Adrenal gland (tissue), 12 donors: ENCODE measurements around the gene PRKCE. TPM values are rescaled to one million over a fixed set of nuclear protein-coding genes. Genes with fewer than 3 reads are reported as not detected.

Source experiments
- DNase-seq, 7 donors: peaks; one replicate each; pipeline ENCODE4 v3.0.0-alpha.2; 2019 to 2020
- H3K27ac ChIP-seq, 5 donors: fragments of 200-600 bp; sonication (generic) in 4 of 5; 1 replicate in 3 of 5; 2 replicates in 2 of 5; pipeline versions ENCODE4 v1.5.1 to v1.8.0; 2016 to 2020; ENCODE audit warnings: mild to moderate bottlenecking in 1 of 5
- H3K27me3 ChIP-seq: fragments of 200-600 bp; 2 replicates; pipeline ENCODE4 v1.8.0; 2021
- H3K36me3 ChIP-seq, 2 donors: fragments of 200-600 bp; replicated peaks in 1 of 2; 1 replicate in 1 of 2; 2 replicates in 1 of 2; pipeline versions ENCODE4 v1.5.1 to v1.8.0; 2018 to 2022
- H3K4me1 ChIP-seq, 2 donors: fragments of 200-600 bp; replicated peaks in 1 of 2; 1 replicate in 1 of 2; 2 replicates in 1 of 2; pipeline versions ENCODE4 v1.5.1 to v1.8.0; 2018 to 2021
- H3K4me3 ChIP-seq, 4 donors: fragments of 200-600 bp; sonication (generic) in 3 of 4; one replicate each; pipeline ENCODE4 v1.5.1; 2016 to 2018
- H3K9me3 ChIP-seq, 3 donors: fragments of 200-600 bp; sonication (generic) in 1 of 3; replicated peaks in 1 of 3; 1 replicate in 2 of 3; 2 replicates in 1 of 3; pipeline versions ENCODE4 v1.5.1 to v1.8.0; 2016 to 2021
- POLR2A ChIP-seq, 2 donors: fragments of 450-650 bp; IDR thresholded peaks; one replicate each; pipeline ENCODE4 v1.6.1; 2017; ENCODE audit warnings: antibody characterized with exemption in 2 of 2, mild to moderate bottlenecking in 2 of 2, moderate library complexity in 1 of 2
- WGBS, 4 donors: extraction: QIAGEN DNeasy Blood & Tissue Kit in 2 of 4; methylation state at CpG; one replicate each; pipeline versions ENCODE4 v1.1.5 to v1.1.7; 2013 to 2017; 5-methylcytosine and 5-hydroxymethylcytosine counted together
- intact Hi-C, 2 donors: fragments of 100-400 bp; cut with DNase I; formaldehyde crosslinking; loops; one replicate each; pipeline versions ENCODE4 v1.14.1 to v1.15.0; 2022 to 2023
- polyA plus RNA-seq, 3 donors: library from polyadenylated mRNA; stranded (reverse); fragments of 200-250 nt in 2 of 3; fragments of 350-450 nt in 1 of 3; fragmentation: Illumina TruSeq in 1 of 3; extraction: RNeasy Lipid Tissue Mini Kit (QIAGEN cat#74804) in 1 of 3; gene quantifications; one replicate each; pipeline ENCODE4 v1.2.3, GENCODE V29; 2013 to 2014
- total RNA-seq, 9 donors: library from RNA; depleted of rRNA in 4 of 9; stranded (reverse); fragments of >200 nt in 4 of 9; fragments of 120-200 nt in 1 of 9; fragmentation: NEBNext Ultra II Directional in 1 of 9; extraction: Animal tissue kit (Norgen Biotek cat#: 25700) in 1 of 9; gene quantifications; one replicate each; pipeline versions ENCODE4 v1.1.0 to v1.2.4, GENCODE V29; 2013 to 2023
- TF ChIP-seq, protein P1 (sequence below), 6 experiments: fragments of 450-650 bp in 4 of 6; fragments of 200-600 bp in 2 of 6; sonication (generic) in 1 of 6; IDR thresholded peaks; 1 replicate in 5 of 6; 2 replicates in 1 of 6; pipeline versions ENCODE4 v1.5.1 to v1.8.0; 2016 to 2021; ENCODE audit warnings: antibody characterized with exemption in 6 of 6, mild to moderate bottlenecking in 2 of 6, moderate library complexity in 1 of 6
- donor health status: healthy with polysubstance abuse.
- donor health status: Bipolar disorder and iron deficiency.
- donor health status: DM: yes; HTN: yes; CAD: no.
- donor health status: DM: no; HTN: no; CAD: no.
- donor health status: DM: no; HTN: no; CAD: no.
- donor health status: DM: yes; HTN: yes; CAD: no.

PRKCE gene
- total and polyA plus RNA-seq, 12 donors, result 1.9 to 19.2 (median 8.0) TPM

DNA sequence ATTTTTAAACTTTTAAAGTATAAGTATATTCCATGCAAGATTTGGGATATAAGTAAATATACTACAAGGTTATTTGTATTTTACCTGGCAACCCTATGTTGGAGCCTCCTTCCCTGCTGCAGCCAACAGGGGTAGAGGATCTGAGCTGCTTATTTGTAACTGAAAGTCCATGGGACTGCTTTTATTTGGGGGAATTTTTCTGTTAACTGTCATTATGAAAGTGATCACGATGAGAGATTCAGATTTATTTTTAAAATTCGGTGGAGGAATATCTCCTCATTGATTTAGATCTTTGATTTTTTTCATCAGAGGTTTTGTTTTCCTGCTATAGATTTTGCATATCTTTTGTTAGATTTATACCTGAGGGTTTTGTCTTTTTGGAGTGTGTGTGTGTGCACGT is 215.9 kb downstream of the PRKCE start:
- no peak for TF ChIP-seq POLR2A (IDR thresholded peaks at IDR 0.05)
- TF ChIP-seq, protein P1, sequence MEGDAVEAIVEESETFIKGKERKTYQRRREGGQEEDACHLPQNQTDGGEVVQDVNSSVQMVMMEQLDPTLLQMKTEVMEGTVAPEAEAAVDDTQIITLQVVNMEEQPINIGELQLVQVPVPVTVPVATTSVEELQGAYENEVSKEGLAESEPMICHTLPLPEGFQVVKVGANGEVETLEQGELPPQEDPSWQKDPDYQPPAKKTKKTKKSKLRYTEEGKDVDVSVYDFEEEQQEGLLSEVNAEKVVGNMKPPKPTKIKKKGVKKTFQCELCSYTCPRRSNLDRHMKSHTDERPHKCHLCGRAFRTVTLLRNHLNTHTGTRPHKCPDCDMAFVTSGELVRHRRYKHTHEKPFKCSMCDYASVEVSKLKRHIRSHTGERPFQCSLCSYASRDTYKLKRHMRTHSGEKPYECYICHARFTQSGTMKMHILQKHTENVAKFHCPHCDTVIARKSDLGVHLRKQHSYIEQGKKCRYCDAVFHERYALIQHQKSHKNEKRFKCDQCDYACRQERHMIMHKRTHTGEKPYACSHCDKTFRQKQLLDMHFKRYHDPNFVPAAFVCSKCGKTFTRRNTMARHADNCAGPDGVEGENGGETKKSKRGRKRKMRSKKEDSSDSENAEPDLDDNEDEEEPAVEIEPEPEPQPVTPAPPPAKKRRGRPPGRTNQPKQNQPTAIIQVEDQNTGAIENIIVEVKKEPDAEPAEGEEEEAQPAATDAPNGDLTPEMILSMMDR (IDR thresholded peaks at IDR 0.05), result no peak
- H3K4me3 ChIP-seq, result no peak overlapping the region
- intact Hi-C loops, result no loop called here
- WGBS, 4 donors, result 79 to 93% (median 90%) methylated on average over 3 of the region's 3 CpGs
- peaks cover 8 to 9% of the 10 kb centered on the region in 2 donors for H3K4me1 ChIP-seq
- H3K9me3 ChIP-seq, result no peaks in the 10 kb centered on the region
- H3K36me3 ChIP-seq, result no peaks in the 10 kb centered on the region
- no peak for DNase-seq
- no peak overlapping the region for H3K27ac ChIP-seq
- no peaks in the 10 kb centered on the region for H3K27me3 ChIP-seq

DNA sequence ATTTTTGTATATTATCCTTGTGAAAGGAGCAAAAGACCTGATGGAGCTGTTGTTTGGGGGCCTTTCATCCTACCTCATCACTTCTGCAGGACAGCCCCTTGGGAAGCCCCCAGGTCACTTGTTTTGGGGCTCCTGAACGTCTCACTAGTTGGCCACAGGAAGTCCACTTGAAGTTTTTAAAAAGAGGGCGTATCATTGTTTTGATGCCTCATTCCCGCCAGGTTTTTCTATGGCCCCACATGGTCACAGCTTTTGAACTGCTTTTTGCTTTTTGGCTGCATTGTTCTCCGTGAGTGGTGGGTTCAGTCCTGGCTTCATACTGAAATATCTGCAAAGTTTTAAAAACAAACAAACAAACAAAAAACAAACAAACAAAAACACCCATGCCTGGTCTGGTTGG is 216.3 kb downstream of the PRKCE start:
- intact Hi-C loops, result no loop called here

DNA sequence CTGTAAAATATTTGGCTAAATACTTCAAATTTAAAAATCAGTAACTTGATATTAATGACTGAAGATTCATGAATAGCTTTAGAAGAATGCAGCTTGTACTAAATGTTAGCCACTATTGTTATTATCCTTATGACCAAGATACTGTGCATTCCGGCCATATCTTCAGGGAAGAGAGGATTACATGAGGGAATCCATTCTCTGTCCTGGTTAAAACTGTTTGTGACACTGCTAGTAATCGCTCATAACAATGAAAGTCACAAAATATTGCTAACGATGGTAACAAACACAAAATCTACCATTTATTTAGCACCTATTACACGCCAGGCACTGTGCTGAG is 217.7 kb downstream of the PRKCE start:
- no peak overlapping the region for H3K4me3 ChIP-seq
- peaks cover 10 to 14% of the 10 kb centered on the region in 2 donors for H3K4me1 ChIP-seq
- intact Hi-C loops, result no loop called here
- DNase-seq, result no peak
- no peaks in the 10 kb centered on the region for H3K27me3 ChIP-seq
- TF ChIP-seq, protein P1 (IDR thresholded peaks at IDR 0.05), result no peak
- TF ChIP-seq POLR2A (IDR thresholded peaks at IDR 0.05), result no peak
- H3K27ac ChIP-seq, result no peak overlapping the region
- 75 to 96% (median 88%) methylated on average over 4 of the region's 4 CpGs for WGBS, 4 donors
- no peaks in the 10 kb centered on the region for H3K9me3 ChIP-seq
- H3K36me3 ChIP-seq, result no peaks in the 10 kb centered on the region

More for the DNA sequence above, 216.3 kb downstream of the PRKCE start:
- no peak overlapping the region for H3K4me3 ChIP-seq
- no peak for TF ChIP-seq POLR2A (IDR thresholded peaks at IDR 0.05)
- no peak for DNase-seq
- no peaks in the 10 kb centered on the region for H3K36me3 ChIP-seq
- no peak overlapping the region for H3K27ac ChIP-seq
- 71 to 90% (median 78%) methylated on average over 4 of the region's 4 CpGs for WGBS, 4 donors
- peaks cover 8 to 14% of the 10 kb centered on the region in 2 donors for H3K4me1 ChIP-seq
- H3K27me3 ChIP-seq, result no peaks in the 10 kb centered on the region
- H3K9me3 ChIP-seq, result no peaks in the 10 kb centered on the region

DNA sequence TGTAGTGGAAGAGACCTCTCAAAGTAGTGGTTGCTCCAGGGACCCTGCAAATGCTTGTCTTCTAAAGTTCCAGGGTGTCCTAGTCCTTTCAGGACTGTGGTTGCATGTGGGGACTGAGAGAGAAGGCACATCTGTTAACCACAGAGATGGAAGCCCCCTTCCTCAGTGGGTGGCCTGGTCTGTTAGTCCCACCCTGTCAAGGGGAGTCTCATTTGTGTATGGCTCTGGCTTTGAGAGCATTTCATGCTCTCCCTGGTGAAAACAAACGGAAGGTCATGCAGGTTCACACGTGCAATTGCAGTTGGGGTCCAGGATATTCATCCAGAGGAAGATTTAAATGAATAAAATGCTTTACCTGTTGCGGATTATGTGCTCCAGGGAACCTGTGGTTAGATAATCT is 219.6 kb downstream of the PRKCE start:
- Histone ChIP-seq H3K9me3 (no peaks in the 10 kb centered on the region), H3K36me3 (no peaks in the 10 kb centered on the region), H3K27me3 (no peaks in the 10 kb centered on the region), H3K4me3 (no peak overlapping the region), H3K4me1 (peaks cover 10 to 14% of the 10 kb centered on the region in 2 donors), H3K27ac (no peak overlapping the region)
- 89 to 100% (median 95%) methylated on average over 3 of the region's 3 CpGs for WGBS, 4 donors
- intact Hi-C loops, result no loop called here
- no peak for DNase-seq
- TF ChIP-seq, protein P1 (IDR thresholded peaks at IDR 0.05), result no peak
- TF ChIP-seq POLR2A (IDR thresholded peaks at IDR 0.05), result no peak

DNA sequence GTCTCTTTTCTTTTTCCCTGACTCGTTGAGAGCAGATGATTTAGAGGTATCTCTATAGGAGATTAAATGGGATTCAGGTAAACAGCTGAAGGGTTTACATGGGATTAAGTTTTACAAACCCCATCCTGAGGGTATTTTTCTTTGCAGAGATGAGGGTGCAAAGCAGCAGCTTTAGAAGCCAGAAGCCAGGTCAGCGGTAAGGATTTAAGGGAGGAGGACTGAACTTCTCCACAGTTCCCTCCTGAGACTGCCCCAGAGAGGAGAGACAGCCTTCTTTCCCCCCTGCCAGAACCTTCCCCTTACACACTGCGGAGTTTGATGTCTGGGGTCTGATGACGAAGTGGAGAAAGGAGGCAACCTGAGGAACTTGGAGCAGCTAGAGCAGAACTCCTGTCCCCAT is 220.1 kb downstream of the PRKCE start:
- Histone ChIP-seq H3K27me3 (no peaks in the 10 kb centered on the region), H3K4me1 (peaks cover 10 to 14% of the 10 kb centered on the region in 2 donors), H3K9me3 (peaks cover 0 to 2% (median 0%) of the 10 kb centered on the region in 3 donors), H3K4me3 (no peak overlapping the region), H3K27ac (peak overlapping the region in 1 of 5 donors; percentile 1), H3K36me3 (no peaks in the 10 kb centered on the region)
- intact Hi-C loops, result no loop called here
- no peak for DNase-seq
- WGBS, 4 donors, result 84 to 86% (median 84%) methylated on average over 4 of the region's 4 CpGs
- TF ChIP-seq POLR2A (IDR thresholded peaks at IDR 0.05), result no peak
- TF ChIP-seq, protein P1 (IDR thresholded peaks at IDR 0.05), result no peak
